GM12864 (cell line): ENCODE results near the gene EVI5.

ENCODE experiments used
- DNase-seq: peaks from one replicate; pipeline ENCODE4 v3.0.0-alpha.2; 2011; ENCODE audit warnings: low read depth
- H3K4me3 ChIP-seq: 2 replicates; pipeline ENCODE4 v1.5.1; 2011; ENCODE audit warnings: mild to moderate bottlenecking, low read depth, low read length, control low read depth
- TF ChIP-seq, protein P1 (sequence below): IDR thresholded peaks from 2 replicates; pipeline ENCODE4 v1.5.1; 2011; ENCODE audit warnings: low read depth, mild to moderate bottlenecking, moderate library complexity, low read length, control low read depth, inconsistent platforms; ENCODE audit errors: missing control alignments

The EVI5 gene

GRCh38 chr1:92691925-92692324 lies 93.0 kb downstream of the EVI5 start:
- no peak for DNase-seq
- TF ChIP-seq, protein P1, sequence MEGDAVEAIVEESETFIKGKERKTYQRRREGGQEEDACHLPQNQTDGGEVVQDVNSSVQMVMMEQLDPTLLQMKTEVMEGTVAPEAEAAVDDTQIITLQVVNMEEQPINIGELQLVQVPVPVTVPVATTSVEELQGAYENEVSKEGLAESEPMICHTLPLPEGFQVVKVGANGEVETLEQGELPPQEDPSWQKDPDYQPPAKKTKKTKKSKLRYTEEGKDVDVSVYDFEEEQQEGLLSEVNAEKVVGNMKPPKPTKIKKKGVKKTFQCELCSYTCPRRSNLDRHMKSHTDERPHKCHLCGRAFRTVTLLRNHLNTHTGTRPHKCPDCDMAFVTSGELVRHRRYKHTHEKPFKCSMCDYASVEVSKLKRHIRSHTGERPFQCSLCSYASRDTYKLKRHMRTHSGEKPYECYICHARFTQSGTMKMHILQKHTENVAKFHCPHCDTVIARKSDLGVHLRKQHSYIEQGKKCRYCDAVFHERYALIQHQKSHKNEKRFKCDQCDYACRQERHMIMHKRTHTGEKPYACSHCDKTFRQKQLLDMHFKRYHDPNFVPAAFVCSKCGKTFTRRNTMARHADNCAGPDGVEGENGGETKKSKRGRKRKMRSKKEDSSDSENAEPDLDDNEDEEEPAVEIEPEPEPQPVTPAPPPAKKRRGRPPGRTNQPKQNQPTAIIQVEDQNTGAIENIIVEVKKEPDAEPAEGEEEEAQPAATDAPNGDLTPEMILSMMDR, result no peak
- H3K4me3 ChIP-seq, result no peak overlapping the region

- TF ChIP-seq, protein P1, result no peak
These were observed 94.5 kb downstream of the EVI5 start for GRCh38 chr1:92690212-92690906.

DNA sequence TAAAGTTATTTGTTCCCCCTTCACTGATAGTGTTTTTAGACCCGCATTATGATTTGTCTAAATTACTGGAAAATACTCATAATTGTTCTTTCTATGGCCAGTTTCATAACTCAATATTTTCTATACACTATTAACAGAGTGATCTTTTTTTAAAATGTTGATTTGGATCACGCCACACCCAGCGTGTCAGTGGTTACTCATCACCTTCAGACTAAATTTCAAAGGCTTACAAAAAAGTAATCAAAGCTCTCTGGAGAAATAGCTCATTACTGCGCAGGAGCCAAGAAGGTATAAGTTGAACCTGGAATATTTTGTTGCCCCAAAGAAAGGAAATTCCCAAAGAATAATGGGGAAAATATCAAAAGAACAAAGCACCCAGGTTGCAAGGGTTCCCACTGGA lies 104.9 kb downstream of the EVI5 start:
- no peak for DNase-seq
- TF ChIP-seq, protein P1, result no peak
- no peak overlapping the region for H3K4me3 ChIP-seq

More at GRCh38 chr1:92690212-92690906, 94.5 kb downstream of the EVI5 start:
- H3K4me3 ChIP-seq, result no peak overlapping the region
- DNase-seq, result no peak

- TF ChIP-seq, protein P1, result no peak
- no peak overlapping the region for H3K4me3 ChIP-seq
- DNase-seq, result no peak
These were observed 121.1 kb downstream of the EVI5 start for GRCh38 chr1:92663775-92664174.

DNA sequence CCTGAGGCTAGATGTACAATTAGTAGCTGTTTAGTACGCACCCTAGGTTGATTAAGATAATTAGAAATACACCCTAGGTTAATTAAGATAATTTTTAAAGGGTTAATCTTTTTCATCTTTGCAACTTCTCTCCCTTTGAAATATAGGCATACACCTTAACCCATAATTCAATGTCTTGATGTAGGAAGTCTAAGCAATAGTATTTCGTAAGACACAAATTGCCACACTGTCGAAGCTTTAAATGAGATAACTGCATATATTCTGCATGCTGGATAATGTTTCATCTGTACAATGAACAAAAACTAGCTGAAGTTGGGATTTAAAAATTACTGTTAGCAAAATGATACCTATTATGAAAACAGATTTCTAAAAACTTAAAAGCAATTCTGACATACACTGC lies 122.9 kb downstream of the EVI5 start:
- no peak for DNase-seq

GRCh38 chr1:92657701-92658100 lies 127.2 kb downstream of the EVI5 start:
- TF ChIP-seq, protein P1, result no peak
- DNase-seq, result no peak
- H3K4me3 ChIP-seq, result no peak overlapping the region

More for the DNA sequence above, 122.9 kb downstream of the EVI5 start:
- no peak overlapping the region for H3K4me3 ChIP-seq
- TF ChIP-seq, protein P1, result no peak

- H3K4me3 ChIP-seq, result no peak overlapping the region
- TF ChIP-seq, protein P1, result no peak
- no peak for DNase-seq
These were observed 129.6 kb downstream of the EVI5 start for GRCh38 chr1:92655197-92655801.
